ENCODE data around the gene BSDC1.

Gene BSDC1

DNA sequence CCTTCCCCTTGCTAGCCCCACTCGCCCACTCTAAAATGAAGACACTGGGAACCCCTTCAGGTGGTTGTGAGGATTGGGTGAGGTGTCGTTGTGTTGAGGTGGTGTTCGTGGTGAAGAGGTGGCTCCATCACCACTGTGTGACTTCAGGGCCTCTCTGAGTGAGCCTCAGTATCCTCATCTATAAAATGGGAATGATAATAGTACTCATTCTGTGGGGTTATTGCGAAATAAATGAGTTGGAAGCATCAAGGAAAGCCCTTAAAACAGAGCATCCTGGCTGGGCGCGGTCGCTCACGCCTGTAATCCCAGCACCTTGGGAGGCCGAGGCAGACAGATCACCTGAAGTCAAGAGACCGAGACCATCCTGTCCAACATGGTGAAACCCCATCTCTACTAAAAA lies 51.5 kb downstream of the BSDC1 start:
- no peaks in the 10 kb centered on the region for H3K9me3 ChIP-seq (ENCODE audit: low read length)
- H3K79me2 ChIP-seq (ENCODE audit: insufficient read depth, low read length) = no peaks in the 10 kb centered on the region
- peaks cover 2% of the 10 kb centered on the region for H3K4me1 ChIP-seq (ENCODE audit: insufficient read depth, low read length, severe bottlenecking)
- no peak overlapping the region for H3K27ac ChIP-seq (ENCODE audit: low read depth, low read length, poor library complexity, severe bottlenecking)
- H3K9ac ChIP-seq (ENCODE audit: low read length) = no peak overlapping the region
- no peaks in the 10 kb centered on the region for H4K20me1 ChIP-seq (ENCODE audit: insufficient read depth, low read length)
- H3K9me2 ChIP-seq (ENCODE audit: low read depth, low read length) = no peaks in the 10 kb centered on the region
- H3K36me3 ChIP-seq (ENCODE audit: insufficient read depth, low read length) = no peaks in the 10 kb centered on the region
- no peak overlapping the region for H2AFZ ChIP-seq (ENCODE audit: low read length)
- H3F3A ChIP-seq (ENCODE audit: insufficient read depth, low read length) = no peaks in the 10 kb centered on the region
- no peak overlapping the region for H3K4me3 ChIP-seq (ENCODE audit: low read depth, low read length, poor library complexity, severe bottlenecking)
- H3K4me2 ChIP-seq (ENCODE audit: low read length) = no peak overlapping the region
- peaks cover 8% of the 10 kb centered on the region for H3K27me3 ChIP-seq (ENCODE audit: insufficient read depth, low read length)
- TF ChIP-seq, protein P1, sequence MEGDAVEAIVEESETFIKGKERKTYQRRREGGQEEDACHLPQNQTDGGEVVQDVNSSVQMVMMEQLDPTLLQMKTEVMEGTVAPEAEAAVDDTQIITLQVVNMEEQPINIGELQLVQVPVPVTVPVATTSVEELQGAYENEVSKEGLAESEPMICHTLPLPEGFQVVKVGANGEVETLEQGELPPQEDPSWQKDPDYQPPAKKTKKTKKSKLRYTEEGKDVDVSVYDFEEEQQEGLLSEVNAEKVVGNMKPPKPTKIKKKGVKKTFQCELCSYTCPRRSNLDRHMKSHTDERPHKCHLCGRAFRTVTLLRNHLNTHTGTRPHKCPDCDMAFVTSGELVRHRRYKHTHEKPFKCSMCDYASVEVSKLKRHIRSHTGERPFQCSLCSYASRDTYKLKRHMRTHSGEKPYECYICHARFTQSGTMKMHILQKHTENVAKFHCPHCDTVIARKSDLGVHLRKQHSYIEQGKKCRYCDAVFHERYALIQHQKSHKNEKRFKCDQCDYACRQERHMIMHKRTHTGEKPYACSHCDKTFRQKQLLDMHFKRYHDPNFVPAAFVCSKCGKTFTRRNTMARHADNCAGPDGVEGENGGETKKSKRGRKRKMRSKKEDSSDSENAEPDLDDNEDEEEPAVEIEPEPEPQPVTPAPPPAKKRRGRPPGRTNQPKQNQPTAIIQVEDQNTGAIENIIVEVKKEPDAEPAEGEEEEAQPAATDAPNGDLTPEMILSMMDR (IDR thresholded peaks at IDR 0.05; ENCODE audit: low read length) = no peak
- no peak for TF ChIP-seq EZH2 (IDR thresholded peaks at IDR 0.05; ENCODE audit: borderline replicate concordance, low read length)

DNA sequence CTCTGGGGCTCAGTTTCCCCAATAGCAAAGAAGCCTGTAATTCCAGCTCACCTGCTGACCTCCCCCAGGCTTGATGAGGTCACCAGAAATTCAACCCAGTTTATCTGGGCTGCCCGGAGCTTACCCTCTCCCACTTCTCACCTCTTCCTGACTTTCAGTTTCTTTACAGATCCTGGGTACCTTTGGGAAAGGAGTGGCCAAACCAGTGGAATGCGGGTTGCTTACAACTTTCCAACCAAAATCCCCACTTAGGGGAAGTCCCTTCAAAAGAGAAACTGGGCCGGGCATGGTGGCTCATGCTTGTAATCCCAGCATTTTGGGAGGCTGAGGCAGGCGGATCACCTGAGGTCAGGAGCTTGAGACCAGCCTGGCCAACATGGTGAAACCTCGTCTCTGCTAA lies 52.3 kb downstream of the BSDC1 start:
- Histone ChIP-seq H3K9ac (ENCODE audit: low read length) (no peak overlapping the region), H3K27me3 (ENCODE audit: insufficient read depth, low read length) (peaks cover 8% of the 10 kb centered on the region), H3K4me1 (ENCODE audit: insufficient read depth, low read length, severe bottlenecking) (peaks cover 9% of the 10 kb centered on the region), H3K9me2 (ENCODE audit: low read depth, low read length) (no peaks in the 10 kb centered on the region), H4K20me1 (ENCODE audit: insufficient read depth, low read length) (no peaks in the 10 kb centered on the region), H3K9me3 (ENCODE audit: low read length) (no peaks in the 10 kb centered on the region), H3K4me3 (ENCODE audit: low read depth, low read length, poor library complexity, severe bottlenecking) (no peak overlapping the region), H2AFZ (ENCODE audit: low read length) (no peak overlapping the region), H3K27ac (ENCODE audit: low read depth, low read length, poor library complexity, severe bottlenecking) (no peak overlapping the region), H3K36me3 (ENCODE audit: insufficient read depth, low read length) (no peaks in the 10 kb centered on the region), H3K79me2 (ENCODE audit: insufficient read depth, low read length) (no peaks in the 10 kb centered on the region), H3F3A (ENCODE audit: insufficient read depth, low read length) (no peaks in the 10 kb centered on the region), H3K4me2 (ENCODE audit: low read length) (no peak overlapping the region)
- TF ChIP-seq EZH2 (IDR thresholded peaks at IDR 0.05; ENCODE audit: borderline replicate concordance, low read length) = no peak
- TF ChIP-seq, protein P1 (IDR thresholded peaks at IDR 0.05; ENCODE audit: low read length) = no peak

DNA sequence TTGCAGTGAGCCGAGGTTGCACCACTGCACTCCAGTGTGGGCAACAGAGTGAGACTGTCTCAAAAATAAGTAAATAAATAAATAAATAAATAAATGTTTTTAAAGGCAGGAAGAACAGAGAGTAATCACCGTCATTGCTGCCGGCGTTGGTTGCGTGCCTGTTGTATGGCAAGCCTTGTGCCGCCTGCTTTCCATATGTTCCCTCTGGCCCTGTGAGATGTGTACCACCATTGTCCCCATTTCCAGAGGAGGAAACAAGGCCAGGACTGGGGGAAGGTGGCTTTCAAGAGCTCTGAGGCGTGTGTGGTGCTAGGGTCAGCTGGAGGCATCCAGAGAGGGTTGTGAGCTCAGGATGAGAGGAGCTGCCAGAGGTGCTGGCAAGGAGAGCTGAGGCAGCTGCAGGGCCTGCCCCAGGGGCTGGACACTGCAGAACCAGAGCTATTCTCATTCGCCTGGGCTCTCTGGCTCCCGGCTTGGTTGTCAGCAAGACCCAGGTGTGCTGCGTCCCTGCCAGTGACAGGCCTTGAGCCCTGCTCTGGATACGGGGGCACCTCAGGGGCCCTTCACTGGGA lies 53.0 kb downstream of the BSDC1 start:
- Histone ChIP-seq H3K27me3 (ENCODE audit: insufficient read depth, low read length) (peaks cover 12% of the 10 kb centered on the region), H3K4me2 (ENCODE audit: low read length) (no peak overlapping the region), H3K27ac (ENCODE audit: low read depth, low read length, poor library complexity, severe bottlenecking) (no peak overlapping the region), H3F3A (ENCODE audit: insufficient read depth, low read length) (no peaks in the 10 kb centered on the region), H3K79me2 (ENCODE audit: insufficient read depth, low read length) (no peaks in the 10 kb centered on the region), H2AFZ (ENCODE audit: low read length) (no peak overlapping the region), H3K4me3 (ENCODE audit: low read depth, low read length, poor library complexity, severe bottlenecking) (no peak overlapping the region), H3K36me3 (ENCODE audit: insufficient read depth, low read length) (no peaks in the 10 kb centered on the region), H3K4me1 (ENCODE audit: insufficient read depth, low read length, severe bottlenecking) (peaks cover 14% of the 10 kb centered on the region), H3K9ac (ENCODE audit: low read length) (no peak overlapping the region), H3K9me2 (ENCODE audit: low read depth, low read length) (no peaks in the 10 kb centered on the region), H4K20me1 (ENCODE audit: insufficient read depth, low read length) (no peaks in the 10 kb centered on the region), H3K9me3 (ENCODE audit: low read length) (no peaks in the 10 kb centered on the region)
- no peak for TF ChIP-seq EZH2 (IDR thresholded peaks at IDR 0.05; ENCODE audit: borderline replicate concordance, low read length)
- TF ChIP-seq, protein P1 (IDR thresholded peaks at IDR 0.05; ENCODE audit: low read length) = no peak

All from OCI-LY1 (cell line).